Cardiac muscle cell (in vitro differentiated cells and primary cell): ENCODE measurements around the gene VPS9D1. TPM values are rescaled to one million over a fixed set of nuclear protein-coding genes. Genes with fewer than 3 reads are reported as not detected.
"Not testable (repeated sequence)": the region's sequence is repeated elsewhere in the genome, so short reads cannot be mapped to it uniquely, and the experiment has no call there.

Experiments used
- DNase-seq, 2 donors: peaks; one replicate each; pipeline versions ENCODE4 v3.0.0 to v3.0.0-alpha.2; 2010 to 2017; ENCODE audit warnings: low read depth in 1 of 2, low spot score in 1 of 2
- H3K27ac ChIP-seq: fragments of 200-600 bp; sonication (generic); 2 replicates; pipeline ENCODE4 v1.5.1; 2016
- H3K27me3 ChIP-seq: fragments of 200-600 bp; sonication (generic); 2 replicates; pipeline ENCODE4 v1.6.0; 2016; ENCODE audit warnings: control low read depth
- H3K36me3 ChIP-seq: fragments of 200-600 bp; sonication (generic); 2 replicates; pipeline ENCODE4 v1.5.1; 2016; ENCODE audit warnings: control low read depth
- H3K4me1 ChIP-seq: fragments of 200-600 bp; sonication (generic); 2 replicates; pipeline ENCODE4 v1.8.1; 2017; ENCODE audit warnings: low read depth, mild to moderate bottlenecking, mixed run types
- H3K4me3 ChIP-seq: fragments of 200-600 bp; sonication (generic); 2 replicates; pipeline ENCODE4 v1.5.1; 2016; ENCODE audit warnings: mild to moderate bottlenecking
- H3K9me3 ChIP-seq: fragments of 200-600 bp; sonication (generic); 2 replicates; pipeline ENCODE4 v1.5.1; 2017; ENCODE audit warnings: low read depth, mild to moderate bottlenecking, control low read depth
- polyA plus RNA-seq: library from polyadenylated mRNA; unstranded; fragments of >200 nt; fragmentation: Nextera tagmentation; extraction: Ambion mirVana; gene quantifications from 2 replicates; pipeline ENCODE4 v1.2.1, GENCODE V29; 2016
- total RNA-seq: library from RNA; depleted of rRNA; stranded (reverse); fragments of >200 nt; gene quantifications from 2 replicates; pipeline ENCODE4 v1.2.3, GENCODE V29; 2016
- TF ChIP-seq, protein P1 (sequence below): IDR thresholded peaks from 2 replicates; pipeline ENCODE4 v1.5.1; 2012; ENCODE audit warnings: low read depth, mild to moderate bottlenecking, low read length

Gene VPS9D1
- total and polyA plus RNA-seq, 2 experiments from 2014 or later = 21.3 to 22.3 TPM

DNA sequence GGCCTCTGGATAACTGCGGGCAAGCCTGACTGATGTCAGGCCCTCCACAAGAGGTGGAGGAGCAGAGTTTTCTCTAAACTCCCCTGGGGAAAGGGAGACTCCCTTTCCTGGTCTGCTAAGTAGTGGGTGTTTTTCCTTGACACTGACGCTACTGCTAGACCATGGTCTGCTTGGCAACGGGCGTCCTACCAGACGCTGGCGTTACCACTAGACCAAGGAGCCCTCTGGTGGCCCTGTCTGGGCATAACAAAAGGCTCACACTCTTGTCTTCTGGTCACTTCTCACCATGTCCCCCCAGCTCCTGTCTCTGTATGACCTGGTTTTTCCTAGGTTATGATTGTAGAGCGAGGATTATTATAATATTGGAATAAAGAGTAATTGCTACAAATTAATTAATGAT lies 53.7 kb downstream of the VPS9D1 start:
- not testable (repeated sequence) for H3K4me3 ChIP-seq, H3K27me3 ChIP-seq, H3K36me3 ChIP-seq, H3K9me3 ChIP-seq, H3K27ac ChIP-seq, H3K4me1 ChIP-seq
- peak in 1 of 2 donors; percentile 61 for DNase-seq
- TF ChIP-seq, protein P1, sequence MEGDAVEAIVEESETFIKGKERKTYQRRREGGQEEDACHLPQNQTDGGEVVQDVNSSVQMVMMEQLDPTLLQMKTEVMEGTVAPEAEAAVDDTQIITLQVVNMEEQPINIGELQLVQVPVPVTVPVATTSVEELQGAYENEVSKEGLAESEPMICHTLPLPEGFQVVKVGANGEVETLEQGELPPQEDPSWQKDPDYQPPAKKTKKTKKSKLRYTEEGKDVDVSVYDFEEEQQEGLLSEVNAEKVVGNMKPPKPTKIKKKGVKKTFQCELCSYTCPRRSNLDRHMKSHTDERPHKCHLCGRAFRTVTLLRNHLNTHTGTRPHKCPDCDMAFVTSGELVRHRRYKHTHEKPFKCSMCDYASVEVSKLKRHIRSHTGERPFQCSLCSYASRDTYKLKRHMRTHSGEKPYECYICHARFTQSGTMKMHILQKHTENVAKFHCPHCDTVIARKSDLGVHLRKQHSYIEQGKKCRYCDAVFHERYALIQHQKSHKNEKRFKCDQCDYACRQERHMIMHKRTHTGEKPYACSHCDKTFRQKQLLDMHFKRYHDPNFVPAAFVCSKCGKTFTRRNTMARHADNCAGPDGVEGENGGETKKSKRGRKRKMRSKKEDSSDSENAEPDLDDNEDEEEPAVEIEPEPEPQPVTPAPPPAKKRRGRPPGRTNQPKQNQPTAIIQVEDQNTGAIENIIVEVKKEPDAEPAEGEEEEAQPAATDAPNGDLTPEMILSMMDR = peak; percentile 51

DNA sequence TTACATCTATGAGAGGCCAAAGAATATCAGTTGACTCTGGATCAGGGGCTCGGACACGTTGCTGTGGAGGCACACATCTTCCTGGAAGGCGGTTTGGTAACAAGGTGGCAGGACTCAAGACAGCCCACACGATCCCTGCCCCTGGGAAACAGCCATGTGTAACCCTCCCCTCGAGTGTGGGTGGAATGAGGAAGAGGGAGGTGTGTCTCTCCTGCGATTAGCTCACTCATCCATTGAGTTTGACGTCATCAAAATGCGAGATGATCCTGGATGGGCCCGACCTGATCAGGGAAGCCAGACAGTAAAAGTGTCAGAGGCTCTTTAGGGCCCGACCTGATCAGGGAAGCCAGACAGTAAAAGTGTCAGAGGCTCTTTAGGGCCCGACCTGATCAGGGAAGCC lies 56.5 kb downstream of the VPS9D1 start:
- DNase-seq, H3K9me3 ChIP-seq, H3K27ac ChIP-seq, H3K4me1 ChIP-seq, H3K4me3 ChIP-seq, H3K36me3 ChIP-seq, H3K27me3 ChIP-seq: not testable (repeated sequence)

DNA sequence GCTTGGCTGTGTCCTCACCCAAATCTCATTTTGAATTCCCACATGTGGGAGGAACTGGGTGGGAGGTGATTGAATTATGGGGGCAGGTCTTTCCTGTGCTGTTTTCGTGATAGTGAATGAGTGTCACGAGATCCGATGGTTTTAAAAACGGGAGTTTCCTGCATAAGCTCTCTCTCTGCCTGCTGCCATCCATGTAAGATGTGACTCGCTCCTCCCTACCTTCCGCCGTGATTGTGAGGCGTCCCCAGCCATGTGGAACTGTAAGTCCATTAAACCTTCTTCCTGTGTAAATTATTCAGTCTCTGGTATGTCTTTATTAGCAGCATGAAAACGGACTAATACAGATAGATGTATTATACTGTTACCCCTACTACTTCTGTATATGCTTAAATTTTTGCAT lies 59.5 kb downstream of the VPS9D1 start:
- Histone ChIP-seq H3K4me1 (peaks cover 4% of the 10 kb centered on the region), H3K27me3 (no peaks in the 10 kb centered on the region), H3K9me3 (no peaks in the 10 kb centered on the region), H3K36me3 (peaks cover 3% of the 10 kb centered on the region), H3K4me3 (no peak overlapping the region), H3K27ac (no peak overlapping the region)
- TF ChIP-seq, protein P1 = no peak
- no peak for DNase-seq

DNA sequence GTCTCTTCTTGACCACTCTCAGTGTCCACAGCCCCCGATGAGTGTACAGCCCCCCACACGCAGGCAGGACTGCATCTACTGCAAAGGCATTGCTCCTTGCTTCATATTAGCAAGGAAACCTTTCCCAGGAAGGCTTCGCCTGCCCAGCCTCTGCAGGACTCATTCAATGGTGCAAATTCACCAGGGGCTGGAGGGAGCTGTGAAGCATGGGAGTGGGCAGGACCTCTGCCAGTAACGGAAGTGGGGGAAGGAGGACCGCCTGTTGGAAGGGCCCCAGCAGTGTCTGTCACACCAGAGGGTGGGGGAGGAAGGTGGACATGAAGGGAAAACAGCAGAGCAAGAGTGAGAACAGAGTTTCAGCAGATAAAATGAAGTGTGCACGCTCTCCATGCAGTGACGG lies 60.6 kb downstream of the VPS9D1 start:
- Histone ChIP-seq H3K36me3 (peaks cover 3% of the 10 kb centered on the region), H3K9me3 (no peaks in the 10 kb centered on the region), H3K4me1 (peaks cover 4% of the 10 kb centered on the region), H3K4me3 (no peak overlapping the region), H3K27me3 (no peaks in the 10 kb centered on the region), H3K27ac (no peak overlapping the region)
- TF ChIP-seq, protein P1 = no peak
- DNase-seq = peak in 1 of 2 donors; percentile 12

DNA sequence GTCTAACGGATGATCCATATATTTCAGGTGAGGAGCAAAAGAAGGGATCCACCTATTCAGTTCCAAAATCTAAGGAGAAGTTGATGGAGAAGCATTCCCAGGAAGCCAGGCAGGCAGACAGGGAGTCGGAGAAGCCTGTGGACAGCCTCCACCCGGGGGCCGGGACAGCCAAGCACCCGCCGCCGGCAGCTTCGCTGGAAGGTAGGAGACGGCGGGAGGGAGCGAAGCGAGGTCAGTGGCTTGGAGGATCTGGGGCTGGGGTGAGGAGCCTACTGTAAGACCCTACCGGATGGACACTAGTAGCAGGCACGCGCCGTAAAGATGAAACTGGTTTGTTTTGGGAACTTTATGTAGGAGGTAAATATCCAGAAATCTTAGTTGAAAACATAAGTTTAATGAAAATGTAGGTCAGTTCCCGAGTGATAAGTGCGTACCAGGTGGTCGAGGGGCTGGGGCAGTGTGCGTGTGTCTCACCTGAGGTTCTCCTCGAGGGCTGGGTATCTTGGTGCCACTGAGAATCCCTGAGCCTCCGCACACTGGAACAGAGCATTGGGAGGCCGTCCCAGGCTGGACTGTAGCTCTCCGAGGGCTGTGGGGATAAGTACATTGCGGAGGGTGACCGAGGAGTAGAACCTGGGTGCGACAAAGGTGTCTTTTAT lies 62.3 kb downstream of the VPS9D1 start:
- H3K36me3 ChIP-seq = peaks cover 3% of the 10 kb centered on the region
- TF ChIP-seq, protein P1 = no peak
- peak; percentile 11 to 48 for DNase-seq
- no peaks in the 10 kb centered on the region for H3K27me3 ChIP-seq
- peak overlapping the region; percentile 0 for H3K27ac ChIP-seq
- H3K9me3 ChIP-seq = no peaks in the 10 kb centered on the region
- H3K4me3 ChIP-seq = peak overlapping the region; percentile 90
- peaks cover 4% of the 10 kb centered on the region for H3K4me1 ChIP-seq

DNA sequence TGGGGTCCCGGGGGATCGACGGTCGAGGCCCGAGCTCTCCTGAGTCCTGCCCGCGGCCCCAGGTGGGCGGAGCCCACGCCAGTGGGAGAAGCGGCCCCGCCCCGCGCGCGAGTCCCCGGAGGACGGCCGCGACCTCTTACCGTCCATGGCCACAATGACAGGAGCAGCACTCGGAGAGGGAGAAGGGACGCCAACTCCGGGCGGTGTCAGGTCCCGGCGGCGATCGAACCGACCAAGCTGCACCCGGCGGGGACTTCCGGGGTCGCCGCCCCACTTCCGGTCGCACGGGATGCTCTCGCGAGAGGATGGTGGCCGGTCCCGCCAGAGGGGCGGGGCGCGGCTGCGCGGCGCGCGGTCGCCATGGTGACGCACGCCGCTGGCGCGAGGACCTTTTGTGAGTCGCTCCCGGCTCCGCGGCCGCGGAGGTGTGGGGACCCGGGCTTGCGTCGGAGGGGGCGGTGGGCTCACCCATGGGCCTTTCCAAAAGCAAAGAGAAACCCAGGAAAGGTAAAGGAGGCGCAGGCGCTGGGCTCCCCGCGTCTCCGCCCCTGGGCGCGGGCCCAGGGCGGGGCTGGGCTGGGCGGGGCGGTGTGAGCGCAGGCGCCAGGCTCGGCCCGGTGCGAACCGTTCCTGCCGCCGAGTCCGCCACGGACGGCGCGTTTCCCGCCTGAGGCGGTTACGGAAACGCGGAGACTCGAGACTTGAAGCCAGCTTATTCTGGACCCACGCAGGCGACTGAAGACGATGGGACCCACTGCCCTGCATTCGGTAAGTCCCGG lies 63.1 kb downstream of the VPS9D1 start, which contains the start of the genes CHMP1A and SPATA33:
Gene CHMP1A (minus strand): TSS at position 267 of the 779 bp plus-strand sequence. CDS start 120 bp downstream, at position 147.
Gene SPATA33 (plus strand): TSS at position 395 of the 779 bp plus-strand sequence. CDS start 76 bp downstream, at position 471.
- no peaks in the 10 kb centered on the region for H3K9me3 ChIP-seq
- peak within 1 kb of the TSS; percentile 24 for H3K27ac ChIP-seq

More for the DNA sequence above, 63.1 kb downstream of the VPS9D1 start, which contains the start of the genes CHMP1A and SPATA33:
- peaks cover 4% of the 10 kb centered on the region for H3K4me1 ChIP-seq
- peak within 1 kb of the TSS; percentile 90 for H3K4me3 ChIP-seq
- peaks cover 3% of the 10 kb centered on the region for H3K36me3 ChIP-seq
- no peaks in the 10 kb centered on the region for H3K27me3 ChIP-seq
- TF ChIP-seq, protein P1 = no peak
- peak; percentile 89 to 93 for DNase-seq
